ENCODE results near the gene FGD2.

- TF ChIP-seq POLR2A (IDR thresholded peaks at IDR 0.05; ENCODE audit: borderline replicate concordance, extremely low read depth, insufficient read depth, insufficient read length) (no peak), CTCF (IDR thresholded peaks at IDR 0.05 in 2 of 3, conservative IDR thresholded peaks at IDR 0.05 in 1 of 3; ENCODE audit: borderline replicate concordance in 1 of 3, insufficient read depth in 1 of 3, low read depth in 2 of 3, low read length in 2 of 3) (no peak), YY1 (IDR thresholded peaks at IDR 0.05; ENCODE audit: extremely low read depth, insufficient replicate concordance, low read depth, low read length) (no peak), EZH2phosphoT487 (IDR thresholded peaks at IDR 0.05; ENCODE audit: borderline replicate concordance) (no peak), EZH2 (IDR thresholded peaks at IDR 0.05) (no peak), CBX3 (IDR thresholded peaks at IDR 0.05; ENCODE audit: low read depth) (no peak), SP1 (IDR thresholded peaks at IDR 0.05; ENCODE audit: low read depth) (no peak), RAD21 (IDR thresholded peaks at IDR 0.05; ENCODE audit: low read depth) (no peak), SIN3A (IDR thresholded peaks at IDR 0.05; ENCODE audit: low read depth) (no peak)
- TF ChIP-seq, protein P1, sequence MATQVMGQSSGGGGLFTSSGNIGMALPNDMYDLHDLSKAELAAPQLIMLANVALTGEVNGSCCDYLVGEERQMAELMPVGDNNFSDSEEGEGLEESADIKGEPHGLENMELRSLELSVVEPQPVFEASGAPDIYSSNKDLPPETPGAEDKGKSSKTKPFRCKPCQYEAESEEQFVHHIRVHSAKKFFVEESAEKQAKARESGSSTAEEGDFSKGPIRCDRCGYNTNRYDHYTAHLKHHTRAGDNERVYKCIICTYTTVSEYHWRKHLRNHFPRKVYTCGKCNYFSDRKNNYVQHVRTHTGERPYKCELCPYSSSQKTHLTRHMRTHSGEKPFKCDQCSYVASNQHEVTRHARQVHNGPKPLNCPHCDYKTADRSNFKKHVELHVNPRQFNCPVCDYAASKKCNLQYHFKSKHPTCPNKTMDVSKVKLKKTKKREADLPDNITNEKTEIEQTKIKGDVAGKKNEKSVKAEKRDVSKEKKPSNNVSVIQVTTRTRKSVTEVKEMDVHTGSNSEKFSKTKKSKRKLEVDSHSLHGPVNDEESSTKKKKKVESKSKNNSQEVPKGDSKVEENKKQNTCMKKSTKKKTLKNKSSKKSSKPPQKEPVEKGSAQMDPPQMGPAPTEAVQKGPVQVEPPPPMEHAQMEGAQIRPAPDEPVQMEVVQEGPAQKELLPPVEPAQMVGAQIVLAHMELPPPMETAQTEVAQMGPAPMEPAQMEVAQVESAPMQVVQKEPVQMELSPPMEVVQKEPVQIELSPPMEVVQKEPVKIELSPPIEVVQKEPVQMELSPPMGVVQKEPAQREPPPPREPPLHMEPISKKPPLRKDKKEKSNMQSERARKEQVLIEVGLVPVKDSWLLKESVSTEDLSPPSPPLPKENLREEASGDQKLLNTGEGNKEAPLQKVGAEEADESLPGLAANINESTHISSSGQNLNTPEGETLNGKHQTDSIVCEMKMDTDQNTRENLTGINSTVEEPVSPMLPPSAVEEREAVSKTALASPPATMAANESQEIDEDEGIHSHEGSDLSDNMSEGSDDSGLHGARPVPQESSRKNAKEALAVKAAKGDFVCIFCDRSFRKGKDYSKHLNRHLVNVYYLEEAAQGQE (IDR thresholded peaks at IDR 0.05; ENCODE audit: low read depth): no peak
Observed at GRCh38 chr6:37061157-37061804, 55.8 kb downstream of the FGD2 start.
